Measurements from ENCODE around the gene PEX5.

The PEX5 gene

GRCh38 chr12:7189398-7190267 is at the start of gene PEX5:
PEX5 (plus strand) TSS chr12:7189686; CDS start chr12:7190378, 692 bp downstream.
- peak; percentile 89 to 90 for DNase-seq

- DNase-seq = no peak
Measured at GRCh38 chr12:7141351-7142005, 48.0 kb upstream of the PEX5 start.

- DNase-seq = peak; percentile 46 to 59
Measured at GRCh38 chr12:7142056-7142644, 47.3 kb upstream of the PEX5 start.

GRCh38 chr12:7142809-7143465 is 46.5 kb upstream of the PEX5 start:
- DNase-seq = no peak

- no peak for DNase-seq
Measured at GRCh38 chr12:7143564-7143963, 45.9 kb upstream of the PEX5 start.

- peak in 1 of 2 donors; percentile 45 for DNase-seq
Measured at GRCh38 chr12:7144414-7145120, 44.9 kb upstream of the PEX5 start.

GRCh38 chr12:7145671-7146070 is 43.8 kb upstream of the PEX5 start:
- no peak for DNase-seq

- no peak for DNase-seq
Measured at GRCh38 chr12:7146228-7146627, 43.3 kb upstream of the PEX5 start.

GRCh38 chr12:7146906-7147305 is 42.6 kb upstream of the PEX5 start:
- no peak for DNase-seq

GRCh38 chr12:7150356-7150755 is 39.1 kb upstream of the PEX5 start:
- no peak for DNase-seq

GRCh38 chr12:7150841-7151240 is 38.6 kb upstream of the PEX5 start:
- no peak for DNase-seq

GRCh38 chr12:7151532-7151931 is 38.0 kb upstream of the PEX5 start:
- DNase-seq = no peak

- DNase-seq = no peak
Measured at GRCh38 chr12:7152818-7153217, 36.7 kb upstream of the PEX5 start.

- DNase-seq = no peak
Measured at GRCh38 chr12:7154042-7154441, 35.4 kb upstream of the PEX5 start.

- no peak for DNase-seq
Measured at GRCh38 chr12:7154901-7155470, 34.5 kb upstream of the PEX5 start.

- DNase-seq = no peak
Measured at GRCh38 chr12:7155471-7156034, 33.9 kb upstream of the PEX5 start.

- no peak for DNase-seq
Measured at GRCh38 chr12:7156259-7157197, 33.0 kb upstream of the PEX5 start.

- no peak for DNase-seq
Measured at GRCh38 chr12:7157391-7157790, 32.1 kb upstream of the PEX5 start.

GRCh38 chr12:7158781-7159609 is 30.5 kb upstream of the PEX5 start:
- DNase-seq = no peak

- no peak for DNase-seq
Measured at GRCh38 chr12:7160183-7160582, 29.3 kb upstream of the PEX5 start.

All from CD4-positive, alpha-beta T cell treated with Interleukin-4 for 1 hour (primary cell).